WI38 (cell line): ENCODE data around the gene GDI1.

ENCODE experiments used
- H3K4me3 ChIP-seq: 2 replicates; pipeline ENCODE4 v1.5.1; 2011; ENCODE audit warnings: low read depth, mild to moderate bottlenecking, control low read depth, low read length
- TF ChIP-seq, protein P1 (sequence below): IDR thresholded peaks from 2 replicates; pipeline ENCODE4 v1.5.1; 2012; ENCODE audit warnings: low read depth, mild to moderate bottlenecking, control low read depth, low read length

Gene GDI1

DNA sequence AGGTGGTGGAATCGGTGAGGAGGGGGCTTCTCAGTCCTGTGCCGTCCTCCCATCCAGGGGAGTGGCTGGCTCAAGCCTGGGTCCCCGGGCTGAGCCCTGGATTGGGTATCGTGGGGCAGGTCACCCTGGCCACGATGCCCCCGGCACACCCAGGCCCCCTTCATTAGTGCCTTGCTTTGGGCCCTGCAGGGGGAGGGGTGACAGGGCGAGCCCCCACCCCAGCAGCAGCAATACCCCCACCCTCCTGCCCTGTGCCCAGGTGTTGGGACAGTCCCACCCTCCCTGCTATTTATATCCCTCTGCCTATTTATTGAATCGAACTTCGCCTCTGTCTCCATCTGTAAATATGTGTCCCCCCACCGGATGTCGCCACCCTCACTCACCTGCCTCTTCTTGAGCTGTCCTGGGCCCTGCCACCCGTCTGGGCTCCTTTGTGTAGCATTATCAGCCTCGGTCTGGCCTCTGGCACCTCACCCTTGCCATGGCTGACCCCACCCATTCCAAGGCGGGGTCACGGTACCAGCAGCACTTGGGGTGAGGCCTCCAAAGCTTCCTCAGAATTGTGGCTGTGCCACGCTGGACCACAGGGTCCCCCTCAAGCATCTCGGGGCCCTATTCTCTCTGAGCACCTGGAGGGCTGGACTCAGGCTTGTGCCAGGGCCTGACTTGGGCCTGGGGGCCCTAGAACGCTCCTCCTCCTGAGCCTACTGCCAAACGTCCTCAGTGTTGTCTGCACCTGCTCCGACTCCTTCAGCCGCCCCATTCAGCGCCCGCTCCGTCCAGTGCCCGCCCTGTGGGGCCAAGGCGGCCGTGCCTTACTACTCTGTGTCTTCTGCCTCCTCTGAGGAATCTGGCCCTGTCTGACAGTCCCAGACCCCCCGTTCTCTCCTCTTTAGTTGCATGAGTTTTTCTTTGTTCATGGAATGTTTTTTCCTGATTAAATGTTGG, 36.0 kb downstream of the GDI1 start:
- H3K4me3 ChIP-seq = no peak overlapping the region
- TF ChIP-seq, protein P1, sequence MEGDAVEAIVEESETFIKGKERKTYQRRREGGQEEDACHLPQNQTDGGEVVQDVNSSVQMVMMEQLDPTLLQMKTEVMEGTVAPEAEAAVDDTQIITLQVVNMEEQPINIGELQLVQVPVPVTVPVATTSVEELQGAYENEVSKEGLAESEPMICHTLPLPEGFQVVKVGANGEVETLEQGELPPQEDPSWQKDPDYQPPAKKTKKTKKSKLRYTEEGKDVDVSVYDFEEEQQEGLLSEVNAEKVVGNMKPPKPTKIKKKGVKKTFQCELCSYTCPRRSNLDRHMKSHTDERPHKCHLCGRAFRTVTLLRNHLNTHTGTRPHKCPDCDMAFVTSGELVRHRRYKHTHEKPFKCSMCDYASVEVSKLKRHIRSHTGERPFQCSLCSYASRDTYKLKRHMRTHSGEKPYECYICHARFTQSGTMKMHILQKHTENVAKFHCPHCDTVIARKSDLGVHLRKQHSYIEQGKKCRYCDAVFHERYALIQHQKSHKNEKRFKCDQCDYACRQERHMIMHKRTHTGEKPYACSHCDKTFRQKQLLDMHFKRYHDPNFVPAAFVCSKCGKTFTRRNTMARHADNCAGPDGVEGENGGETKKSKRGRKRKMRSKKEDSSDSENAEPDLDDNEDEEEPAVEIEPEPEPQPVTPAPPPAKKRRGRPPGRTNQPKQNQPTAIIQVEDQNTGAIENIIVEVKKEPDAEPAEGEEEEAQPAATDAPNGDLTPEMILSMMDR = no peak

DNA sequence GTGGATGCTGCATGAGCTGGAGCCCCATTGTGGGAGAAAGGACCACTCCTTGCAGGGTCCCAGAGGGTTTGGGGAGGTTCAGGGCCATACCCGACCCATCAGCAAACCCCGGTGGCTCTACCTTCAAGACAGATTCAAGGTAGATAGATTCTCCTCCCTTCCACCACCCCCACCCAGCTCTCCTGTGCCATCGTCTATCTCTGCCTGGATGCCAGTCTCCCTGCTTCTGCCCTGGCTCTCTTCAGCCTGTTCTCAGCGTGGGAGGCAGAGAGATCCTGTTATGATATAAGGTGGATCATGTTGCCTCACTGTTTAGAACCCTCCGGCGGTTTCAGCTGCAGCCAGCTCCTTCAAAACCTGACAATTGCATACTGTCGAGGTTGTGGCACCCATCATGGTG, 36.7 kb downstream of the GDI1 start:
- TF ChIP-seq, protein P1 = no peak

DNA sequence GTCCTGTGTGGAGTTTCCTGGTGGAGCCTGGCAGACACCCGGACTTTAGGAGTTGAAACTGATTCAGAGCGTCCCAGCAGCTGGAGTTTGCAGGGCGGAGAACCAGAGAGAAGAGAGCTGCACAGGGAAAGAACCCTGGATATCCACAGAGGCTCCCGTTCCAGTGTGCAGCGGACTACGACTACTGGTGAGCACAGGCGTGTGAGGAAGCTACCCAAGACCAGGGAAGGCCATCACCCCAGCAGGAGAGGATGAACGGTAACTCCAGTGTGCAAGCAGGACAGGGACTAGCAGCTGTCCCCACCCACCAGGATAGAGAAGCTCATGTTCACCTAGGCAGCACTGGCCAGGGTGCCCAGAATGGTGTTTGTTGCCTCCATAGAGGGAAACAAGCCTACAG, 39.9 kb downstream of the GDI1 start:
- TF ChIP-seq, protein P1 = no peak

More for the DNA sequence above, 36.7 kb downstream of the GDI1 start:
- no peak overlapping the region for H3K4me3 ChIP-seq

DNA sequence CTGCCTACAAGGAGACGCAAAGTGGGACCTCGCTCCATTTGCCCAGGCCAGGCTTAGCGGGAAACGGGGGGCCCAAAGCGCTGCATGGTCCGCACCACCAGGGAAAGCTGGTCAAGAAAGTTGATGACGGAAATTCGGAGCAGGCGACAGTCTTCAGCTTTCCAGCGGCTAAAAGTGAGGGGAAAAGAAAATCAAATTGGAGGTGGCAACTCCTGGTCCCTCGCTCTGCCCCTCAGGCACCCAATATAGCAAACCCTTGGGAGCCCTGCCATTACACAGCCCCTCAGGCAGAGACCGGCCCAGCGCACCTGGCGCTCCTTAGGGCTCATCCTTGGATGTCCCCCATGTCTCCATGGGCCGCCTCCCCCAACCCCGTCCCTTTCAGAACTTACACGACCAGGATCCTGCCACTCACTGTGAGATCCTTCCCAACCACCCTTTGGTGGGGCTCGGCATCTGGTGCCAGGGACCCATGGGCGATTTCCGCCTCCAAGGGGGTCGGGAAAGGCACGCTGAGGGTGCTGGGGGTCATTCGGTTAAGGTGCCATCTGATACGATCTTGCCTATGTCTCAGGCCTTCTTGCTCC, 41.0 kb downstream of the GDI1 start:
- H3K4me3 ChIP-seq = peak overlapping the region; percentile 53
- TF ChIP-seq, protein P1 = no peak

More for the DNA sequence above, 39.9 kb downstream of the GDI1 start:
- H3K4me3 ChIP-seq = no peak overlapping the region

DNA sequence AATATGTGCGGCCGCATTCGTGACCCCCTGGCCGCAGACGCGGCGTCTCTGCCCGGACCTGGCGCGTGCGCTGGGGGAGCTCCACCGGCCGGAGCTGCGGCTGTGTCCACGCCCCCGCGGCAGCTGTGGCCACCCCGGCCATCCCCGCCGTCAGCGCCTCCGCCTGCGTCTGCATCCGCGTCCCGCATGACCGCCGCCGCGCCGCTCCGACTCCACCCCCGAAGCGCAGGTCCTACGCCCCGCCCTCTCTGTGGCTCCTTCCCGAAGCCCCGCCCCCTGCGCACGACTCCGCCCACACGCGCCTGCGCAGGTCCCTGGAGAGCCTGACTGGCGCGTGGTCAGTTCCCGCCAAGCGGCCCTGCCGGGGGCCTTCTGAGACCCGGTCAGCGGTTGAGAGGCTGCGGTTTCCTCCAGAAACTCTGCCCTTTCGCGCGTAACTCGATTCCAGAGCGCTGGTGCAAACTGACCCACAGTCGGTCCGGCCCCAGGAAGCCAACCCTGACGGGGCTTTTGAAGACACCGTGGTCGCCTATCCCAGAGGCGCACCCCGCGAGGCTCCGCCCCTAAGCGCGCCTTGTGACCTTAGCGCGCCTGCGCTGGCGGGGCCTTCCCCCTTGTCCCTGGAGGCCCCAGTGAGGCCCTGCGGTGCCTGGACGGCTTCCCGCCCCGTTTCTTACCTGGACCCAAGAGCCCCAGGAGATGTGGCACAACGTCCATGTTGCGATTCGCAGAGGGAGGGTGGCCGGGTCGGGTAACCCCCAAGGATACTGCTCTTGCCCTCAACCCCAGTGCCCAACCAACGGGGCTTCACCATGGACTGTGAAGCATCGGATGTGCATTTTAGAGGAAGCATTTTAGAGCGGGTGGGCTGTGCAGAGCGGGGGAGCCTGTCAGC, 42.0 kb downstream of the GDI1 start, which contains the start of gene LAGE3:
LAGE3 (minus strand) TSS at position 554 of the 895 bp plus-strand sequence; CDS start at position 188, 366 bp downstream.
- H3K4me3 ChIP-seq = peak within 1 kb of the TSS; percentile 53
- TF ChIP-seq, protein P1 = no peak

DNA sequence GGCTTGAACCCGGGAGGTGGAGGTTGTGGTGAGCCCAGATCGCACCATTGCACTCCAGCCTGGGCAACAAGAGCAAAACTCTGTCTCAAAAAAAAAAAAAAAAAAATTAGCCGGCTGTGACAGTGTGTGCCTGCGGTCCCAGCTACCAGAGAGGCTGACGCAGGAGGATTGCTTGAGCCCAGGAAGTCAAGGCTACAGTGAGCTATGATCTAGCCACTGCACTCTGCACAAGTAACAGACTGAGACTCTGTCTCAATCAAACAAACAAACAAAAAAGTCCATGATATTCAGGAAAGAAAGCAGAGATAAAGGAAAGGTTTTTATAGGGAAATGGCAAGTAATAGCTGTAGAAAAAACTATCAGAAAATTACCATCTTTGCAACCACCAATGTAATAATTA, 44.2 kb downstream of the GDI1 start:
- no peak overlapping the region for H3K4me3 ChIP-seq
- TF ChIP-seq, protein P1 = no peak
